A549 (cell line): Measurements from ENCODE around the gene LTBP3.

Experiments
- CEBPB ChIP-seq, 2 experiments: fragments of >200 bp in 1 of 2; sonication (Bioruptor Twin) in 1 of 2; formaldehyde crosslinking in 1 of 2; IDR thresholded peaks; 2 replicates each; pipeline ENCODE4 v1.6.1; 2012 to 2016
- CTCF ChIP-seq: fragments of >200 bp; sonication (Bioruptor Twin); formaldehyde crosslinking; IDR thresholded peaks from 3 replicates; pipeline ENCODE4 v1.5.1; 2016
- ELK1 ChIP-seq: fragments of 150-350 bp; IDR thresholded peaks from 2 replicates; pipeline ENCODE4 v1.6.1; 2014; ENCODE audit warnings: low read depth, mild to moderate bottlenecking, low read length
- MAFK ChIP-seq: fragments of 450-650 bp; IDR thresholded peaks from 2 replicates; pipeline ENCODE4 v1.6.1; 2014; ENCODE audit not compliant: partially characterized antibody
- MAZ ChIP-seq: fragments of 150-350 bp; IDR thresholded peaks from 2 replicates; pipeline ENCODE4 v1.6.1; 2014; ENCODE audit warnings: antibody characterized with exemption, low read depth, low read length, borderline replicate concordance
- NR3C1 ChIP-seq: fragments of >200 bp; sonication (Bioruptor Twin); formaldehyde crosslinking; IDR thresholded peaks from 3 replicates; pipeline ENCODE4 v1.6.1; 2017
- PBX3 ChIP-seq: IDR thresholded peaks from 2 replicates; pipeline ENCODE4 v1.6.1; 2012
- POLR2A ChIP-seq: IDR thresholded peaks from 2 replicates; pipeline ENCODE4 v1.6.1; 2012; ENCODE audit warnings: mild to moderate bottlenecking, low read length
- RARB ChIP-seq: fragments of 250-450 bp; sonication (Bioruptor Pico); IDR thresholded peaks from 2 replicates; pipeline ENCODE4 v1.8.0; 2021; ENCODE audit warnings: mild to moderate bottlenecking, moderate library complexity
- RNF2 ChIP-seq: fragments of 200-600 bp; sonication (generic); IDR thresholded peaks from 2 replicates; pipeline ENCODE4 v1.6.1; 2016; ENCODE audit warnings: low read depth, mild to moderate bottlenecking, antibody characterized with exemption, moderate library complexity, borderline replicate concordance
- SMC3 ChIP-seq: fragments of >200 bp; sonication (Bioruptor Twin); formaldehyde crosslinking; IDR thresholded peaks from 3 replicates; pipeline ENCODE4 v1.6.1; 2018; ENCODE audit warnings: inconsistent platforms
- TFCP2L1 ChIP-seq: fragments of 250-450 bp; sonication (Bioruptor Pico); IDR thresholded peaks from 2 replicates; pipeline ENCODE4 v1.5.0; 2021; ENCODE audit warnings: mild to moderate bottlenecking

GRCh38 chr11:65524741-65525545, 33.2 kb downstream of the LTBP3 start, which contains the start of gene SCYL1:
- TF ChIP-seq CTCF, result no peak
- TF ChIP-seq POLR2A, result peak; percentile 44; the same call in 1 of the 2 replicates
- no peak for TF ChIP-seq RARB (CRISPR knock-in tag)
- no peak for TF ChIP-seq SMC3
- no peak for TF ChIP-seq NR3C1
- no peak for TF ChIP-seq CEBPB (IDR thresholded peaks at IDR 0.05)
- TF ChIP-seq MAZ, result no peak
- TF ChIP-seq MAFK, result no peak
- TF ChIP-seq TFCP2L1, result no peak
- no peak for TF ChIP-seq PBX3
- no peak for TF ChIP-seq RNF2
- TF ChIP-seq ELK1, result no peak
